Measurements from ENCODE around the gene PHLDB1.

DNA sequence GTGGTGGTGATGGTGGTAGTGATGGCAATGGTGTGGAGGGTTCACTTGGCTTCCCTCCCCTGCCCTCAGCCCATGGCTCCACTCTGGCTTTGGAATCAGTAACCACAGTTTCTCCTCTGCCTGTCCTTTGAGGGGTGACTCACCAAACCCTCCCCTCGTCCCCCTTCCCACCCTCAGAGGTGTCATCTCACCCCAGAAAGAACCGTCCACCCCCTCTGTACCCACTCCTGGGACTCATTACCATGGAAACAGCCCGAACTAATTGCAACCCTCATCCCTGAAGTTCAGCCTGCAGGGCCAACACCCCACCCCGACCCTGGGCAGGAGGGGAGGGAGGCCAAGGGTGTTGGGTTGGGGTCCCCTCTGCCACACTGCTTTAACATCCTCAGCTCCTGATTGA lies 26.6 kb downstream of the PHLDB1 start:
- TF ChIP-seq POLR2A (IDR thresholded peaks at IDR 0.05; ENCODE audit: low read depth, low read length): no peak
- no peak for TF ChIP-seq POLR2AphosphoS5 (IDR thresholded peaks at IDR 0.05; ENCODE audit: low read depth, low read length)
- no peak for TF ChIP-seq TAF1 (IDR thresholded peaks at IDR 0.05; ENCODE audit: low read depth, low read length)
- no peak for TF ChIP-seq POU2F2 (IDR thresholded peaks at IDR 0.05; ENCODE audit: low read depth, low read length)
- TF ChIP-seq PAX5 (IDR thresholded peaks at IDR 0.05; ENCODE audit: insufficient read depth, low read length, severe bottlenecking): no peak

Measured in GM12891 (cell line).